Activated CD8-positive, alpha-beta T cell treated with anti-CD3 and anti-CD28 coated beads, Interleukin-2, amount 10 ng/mL, durations not matched to agents 7 days and 5 days (primary cell): Measurements from ENCODE around the gene ZBTB7B. TPM values are rescaled to one million over a fixed set of nuclear protein-coding genes. Genes with fewer than 3 reads are reported as not detected.

Experiments
- ATAC-seq: fragments of 150-1000 bp; cut with Tn5 transposase; one replicate; pipeline ENCODE4 v1.10.0; 2021; ENCODE audit warnings: moderate library complexity
- CTCF ChIA-PET: fragments of 350-600 bp; sonication (Branson Sonifier 250); formaldehyde crosslinking; loops from one replicate; lab custom pipeline; 2021; ENCODE audit warnings: antibody characterized with exemption; lab: Charles Lee
- POLR2A ChIA-PET: fragments of 350-600 bp; sonication (Branson Sonifier 250); formaldehyde crosslinking; loops from one replicate; lab custom pipeline; 2021; ENCODE audit warnings: antibody characterized with exemption; lab: Charles Lee
- DNase-seq: peaks from one replicate; pipeline ENCODE4 v3.0.0-alpha.2; 2020
- H3K27ac Mint-ChIP-seq: one replicate; pipeline ENCODE4 v1.8.0; 2021; ENCODE audit warnings: mild to moderate bottlenecking, mixed read lengths
- H3K27me3 Mint-ChIP-seq: one replicate; pipeline ENCODE4 v1.8.0; 2021; ENCODE audit warnings: low read depth, mixed read lengths
- H3K36me3 Mint-ChIP-seq: one replicate; pipeline ENCODE4 v1.8.0; 2021; ENCODE audit warnings: low read depth, mixed read lengths
- H3K4me1 Mint-ChIP-seq: one replicate; pipeline ENCODE4 v1.8.0; 2021; ENCODE audit warnings: low read depth, mixed read lengths
- H3K4me3 Mint-ChIP-seq: one replicate; pipeline ENCODE4 v1.8.0; 2021; ENCODE audit warnings: mild to moderate bottlenecking, mixed read lengths
- H3K9me3 Mint-ChIP-seq: one replicate; pipeline ENCODE4 v1.8.0; 2022; ENCODE audit warnings: mixed read lengths; ENCODE audit not compliant: insufficient read depth
- total RNA-seq, 2 experiments: library from RNA; stranded (reverse); gene quantifications; one replicate each; pipeline ENCODE4 v1.2.3, GENCODE V29; 2021

ZBTB7B gene
- 10 to 100 TPM; 35.5 to 42.5 TPM for total RNA-seq

DNA sequence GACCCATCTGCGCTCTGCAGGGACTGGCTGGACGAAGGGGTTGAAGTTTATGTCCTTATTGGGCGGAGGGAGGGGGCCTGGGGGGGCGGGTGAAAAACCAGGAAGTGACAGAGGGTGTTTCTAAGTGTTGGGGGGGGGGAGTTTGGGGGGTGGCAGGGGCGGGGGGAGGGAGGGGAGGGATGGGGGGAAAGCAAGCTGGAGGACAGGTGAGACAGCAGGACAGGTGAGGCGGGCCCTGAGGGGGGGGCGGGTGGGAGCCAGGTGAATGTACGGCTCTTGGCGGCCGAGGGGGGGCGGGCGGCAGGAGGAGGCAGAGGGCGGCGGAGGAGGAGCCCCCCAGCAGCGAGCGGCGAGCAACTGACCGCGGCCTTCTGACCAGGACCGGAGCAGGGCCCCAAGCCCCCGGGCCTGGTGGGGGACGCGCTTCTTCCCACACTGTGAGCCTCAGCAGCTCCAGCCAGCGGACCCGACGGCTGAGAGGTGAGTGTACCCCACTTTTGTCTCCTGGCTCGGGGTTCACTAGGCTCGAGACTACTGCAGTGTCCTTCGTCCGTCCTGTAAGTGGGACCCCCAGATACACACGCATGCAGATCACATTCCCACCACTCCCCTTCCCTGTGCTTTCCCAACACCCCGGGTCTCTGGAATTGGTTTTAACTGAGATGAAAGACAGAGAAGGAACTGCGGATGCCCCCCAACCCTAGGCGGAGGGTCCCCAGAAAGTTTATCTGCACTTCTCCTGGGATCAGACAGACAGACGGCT is at the start of gene ZBTB7B:
Gene ZBTB7B, plus strand, starts transcription at position 339 of the 763 bp plus-strand sequence. CDS start 11,859 bp downstream, outside the sequence.
- DNase-seq = no peak
- Mint-ChIP-seq H3K4me3 (peak within 1 kb of the TSS; percentile 93), H3K4me1 (peaks cover 62% of the 10 kb centered on the region), H3K27me3 (no peaks in the 10 kb centered on the region), H3K36me3 (peaks cover 7% of the 10 kb centered on the region), H3K27ac (peak within 1 kb of the TSS; percentile 97), H3K9me3 (no peaks in the 10 kb centered on the region)
- POLR2A ChIA-PET = interaction anchor here (0.6 to 2.1 kb wide), 3 partner anchors 20 to 72 kb away, joined by 3 to 8 read pairs (median 6); partner anchors contain the start of genes CKS1B and FLAD1
- CTCF ChIA-PET = interaction anchor here (4.2 to 7.9 kb wide), 3 partner anchors 15 to 59 kb away, joined by 18 to 139 read pairs (median 71); partner anchors contain the start of gene FLAD1
- ATAC-seq = peak; percentile 0

DNA sequence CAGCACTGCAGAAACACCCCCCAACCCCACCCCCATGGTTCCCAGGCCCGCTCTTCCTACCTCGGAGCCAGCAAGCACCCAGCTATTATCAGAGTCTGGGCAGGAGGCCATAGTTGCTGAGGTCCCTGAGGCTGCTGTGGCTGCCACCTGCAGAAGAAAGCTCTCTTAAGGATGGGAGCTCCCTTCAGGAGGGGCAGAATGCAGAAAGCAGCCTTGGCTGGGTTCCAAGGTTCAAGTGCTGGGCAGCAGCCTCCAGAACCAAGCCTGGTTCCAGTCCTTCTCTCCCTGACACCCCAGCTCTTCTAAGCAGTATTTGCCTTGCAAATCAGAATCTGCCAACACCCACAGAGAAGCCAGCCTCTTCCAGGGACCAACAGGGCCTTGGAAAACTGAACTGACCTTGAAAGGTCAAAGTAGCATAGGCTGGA is 49.0 kb upstream of the ZBTB7B start:
- ChIA-PET CTCF (interaction anchor here (1.3 to 6.1 kb wide), 7 partner anchors 46 to 162 kb away, joined by 4 to 51 read pairs (median 9); no protein-coding TSS in a partner anchor), POLR2A (interaction anchor here (0.9 to 6.2 kb wide), 5 partner anchors 16 to 100 kb away, joined by 3 to 77 read pairs (median 8); partner anchors contain the start of genes CKS1B, FLAD1 and PMVK)
- Mint-ChIP-seq H3K27me3 (no peaks in the 10 kb centered on the region), H3K4me3 (peak overlapping the region; percentile 16), H3K27ac (peak overlapping the region; percentile 96), H3K9me3 (no peaks in the 10 kb centered on the region), H3K36me3 (peaks cover 39% of the 10 kb centered on the region), H3K4me1 (peaks cover 77% of the 10 kb centered on the region)
- ATAC-seq (no peak), DNase-seq (no peak)

DNA sequence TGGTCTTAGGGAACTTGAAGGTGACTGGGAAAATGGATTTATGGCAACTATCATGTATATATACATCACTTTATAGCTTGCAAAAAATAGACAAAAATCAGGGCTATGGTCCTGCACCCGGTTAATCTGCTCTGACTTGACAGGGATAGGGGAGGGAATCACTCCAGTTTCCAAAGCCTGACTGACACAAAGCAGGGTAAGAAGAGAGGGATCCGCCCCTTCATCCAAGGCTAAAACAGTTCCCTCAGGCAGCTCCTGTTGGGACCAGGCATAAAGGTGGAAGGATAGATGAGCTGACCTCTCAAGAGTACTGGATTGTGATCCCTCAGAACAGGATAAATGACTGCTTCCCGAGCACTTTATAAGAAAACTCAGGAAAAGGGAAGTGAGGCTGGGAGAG is 48.1 kb upstream of the ZBTB7B start:
- Mint-ChIP-seq H3K27ac (peak overlapping the region; percentile 96), H3K4me3 (peak overlapping the region; percentile 91), H3K36me3 (peaks cover 34% of the 10 kb centered on the region), H3K4me1 (peaks cover 75% of the 10 kb centered on the region), H3K9me3 (no peaks in the 10 kb centered on the region), H3K27me3 (no peaks in the 10 kb centered on the region)
- ChIA-PET POLR2A (interaction anchor here (0.7 to 6.2 kb wide), 9 partner anchors 11 to 110 kb away, joined by 3 to 77 read pairs (median 11); partner anchors contain the start of genes CKS1B, FLAD1, PMVK and SHC1), CTCF (interaction anchor here (0.6 to 6.1 kb wide), 13 partner anchors 10 to 395 kb away, joined by 3 to 51 read pairs (median 5); partner anchors contain the start of genes ADAM15, CKS1B and SHC1)
- ATAC-seq (no peak), DNase-seq (no peak)

DNA sequence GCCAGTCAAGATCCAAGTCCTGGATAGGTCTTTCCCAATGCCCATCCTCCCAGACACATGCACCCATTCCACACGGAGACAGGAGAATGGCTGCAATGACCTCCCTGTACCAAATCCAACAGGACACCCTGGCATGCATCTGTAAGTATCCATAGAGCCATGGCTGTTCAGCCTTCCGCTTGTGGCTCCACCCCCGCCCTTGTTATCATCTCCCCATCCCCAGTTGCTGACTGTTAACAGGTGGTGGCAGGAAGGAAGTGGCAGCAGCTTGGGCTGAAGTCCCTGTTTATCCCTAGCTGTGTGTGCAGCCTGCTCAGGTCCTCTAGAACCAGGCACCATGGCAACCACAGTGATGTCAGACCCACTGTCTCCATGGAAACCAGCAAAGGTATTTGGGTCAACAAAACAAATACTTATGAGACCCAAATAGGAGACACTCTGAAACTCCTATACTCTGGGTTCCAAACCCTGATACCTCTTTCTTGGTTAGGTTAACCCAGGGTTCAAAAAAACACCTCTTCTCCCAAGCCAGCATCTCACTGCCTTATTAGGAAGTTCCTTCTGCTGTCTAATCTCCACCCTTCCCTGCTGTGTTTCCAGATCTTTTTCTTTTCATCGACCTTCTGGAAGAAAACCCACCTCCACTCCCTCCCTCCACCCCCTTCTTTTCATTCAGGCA is 47.4 kb upstream of the ZBTB7B start:
- peak; percentile 86 for ATAC-seq
- H3K4me1 Mint-ChIP-seq = peaks cover 79% of the 10 kb centered on the region
- POLR2A ChIA-PET = interaction anchor here (0.7 to 6.2 kb wide), 14 partner anchors 11 to 346 kb away, joined by 3 to 77 read pairs (median 6); partner anchors contain the start of genes ADAM15, CKS1B, FLAD1 and PMVK
- peak overlapping the region; percentile 91 for H3K4me3 Mint-ChIP-seq
- H3K27me3 Mint-ChIP-seq = no peaks in the 10 kb centered on the region
- H3K27ac Mint-ChIP-seq = peak overlapping the region; percentile 96
- DNase-seq = peak; percentile 96
- H3K36me3 Mint-ChIP-seq = peaks cover 37% of the 10 kb centered on the region
- CTCF ChIA-PET = interaction anchor here (0.6 to 6.1 kb wide), 23 partner anchors 9 to 396 kb away, joined by 3 to 51 read pairs (median 4); partner anchors contain the start of genes ADAM15, CKS1B, LENEP and SHC1
- no peaks in the 10 kb centered on the region for H3K9me3 Mint-ChIP-seq

DNA sequence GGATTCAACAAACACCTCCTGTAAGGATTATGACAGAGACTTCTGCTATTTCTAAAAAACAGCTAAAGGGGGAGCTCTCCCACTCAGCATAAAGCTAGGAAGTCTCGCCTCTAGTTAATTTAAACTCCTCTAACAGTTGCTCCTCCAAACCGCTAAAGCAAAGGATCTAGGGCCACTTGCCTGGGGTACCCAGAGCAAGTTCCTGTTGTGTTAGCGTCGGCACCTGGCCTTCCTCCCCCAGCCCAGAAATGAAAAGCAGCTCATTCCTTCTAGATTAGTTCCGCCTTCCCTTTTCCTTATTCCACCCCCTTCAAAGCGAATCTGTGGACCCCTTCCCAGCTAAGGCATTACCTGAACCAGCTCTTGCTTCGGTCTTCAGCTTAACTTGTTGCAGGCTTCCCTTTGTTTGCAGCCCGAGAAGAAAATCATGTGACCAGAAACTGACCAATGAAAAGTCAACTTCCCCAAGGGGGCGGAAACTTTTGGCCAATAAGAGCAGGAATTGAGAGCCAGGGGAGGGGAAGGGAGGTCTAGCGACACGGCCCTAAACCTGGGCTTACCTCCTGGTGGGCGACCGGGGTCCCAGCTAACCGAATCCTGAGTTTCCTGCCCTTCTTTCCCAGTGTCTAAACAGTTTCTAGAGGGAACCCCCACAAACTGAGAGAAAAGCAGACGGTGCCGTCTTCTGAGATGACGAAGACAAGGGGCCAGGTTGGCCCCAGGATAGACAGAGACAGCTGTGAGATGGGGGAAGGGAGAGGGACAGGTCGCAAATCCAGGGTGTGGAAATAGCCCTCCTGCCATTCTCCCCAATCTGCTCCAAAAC is 46.7 kb upstream of the ZBTB7B start, which contains the start of gene PBXIP1:
Gene PBXIP1, minus strand, starts transcription at position 382 of the 826 bp plus-strand sequence. CDS start 2,378 bp downstream, outside the sequence.
- POLR2A ChIA-PET = interaction anchor here (1.0 to 6.2 kb wide), 13 partner anchors 10 to 346 kb away, joined by 3 to 77 read pairs (median 6); partner anchors contain the start of genes ADAM15, CKS1B, FLAD1 and PMVK
- CTCF ChIA-PET = interaction anchor here (0.7 to 6.1 kb wide), 21 partner anchors 13 to 396 kb away, joined by 3 to 51 read pairs (median 5); partner anchors contain the start of genes ADAM15, CKS1B, LENEP and SHC1

DNA sequence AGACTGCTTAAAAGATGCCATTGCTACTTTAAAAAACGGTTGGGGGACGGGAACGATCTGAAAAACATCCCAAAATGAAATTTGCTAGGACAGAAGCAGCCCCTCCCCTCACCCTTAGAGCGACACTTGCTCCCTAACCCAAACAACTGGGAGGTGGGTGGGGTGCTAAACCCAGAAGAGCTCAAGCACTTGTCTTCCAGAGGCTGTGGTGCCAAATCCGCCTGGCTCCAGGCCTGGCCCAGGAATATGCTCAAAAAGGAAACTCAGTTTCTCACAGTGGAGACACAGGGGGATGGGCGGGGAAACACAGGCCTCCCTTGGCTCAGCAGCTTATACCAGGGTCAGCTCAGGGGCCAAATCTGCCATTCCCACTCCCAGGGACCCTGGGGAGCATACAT is 46.1 kb upstream of the ZBTB7B start:
- ChIA-PET POLR2A (interaction anchor here (1.1 to 6.2 kb wide), 8 partner anchors 9 to 211 kb away, joined by 3 to 77 read pairs (median 10); partner anchors contain the start of genes ADAM15, CKS1B, PMVK and SHC1), CTCF (interaction anchor here (1.1 to 6.1 kb wide), 8 partner anchors 19 to 196 kb away, joined by 3 to 51 read pairs (median 6); partner anchors contain the start of genes ADAM15, CKS1B and LENEP)
- H3K4me3 Mint-ChIP-seq = peak overlapping the region; percentile 91
- H3K4me1 Mint-ChIP-seq = peaks cover 75% of the 10 kb centered on the region
- peak overlapping the region; percentile 96 for H3K27ac Mint-ChIP-seq
- no peaks in the 10 kb centered on the region for H3K27me3 Mint-ChIP-seq
- peaks cover 38% of the 10 kb centered on the region for H3K36me3 Mint-ChIP-seq
- H3K9me3 Mint-ChIP-seq = no peaks in the 10 kb centered on the region
- no peak for DNase-seq
- no peak for ATAC-seq

More for the DNA sequence above, 46.7 kb upstream of the ZBTB7B start, which contains the start of gene PBXIP1:
- peaks cover 80% of the 10 kb centered on the region for H3K4me1 Mint-ChIP-seq
- DNase-seq (peak; percentile 91), ATAC-seq (peak; percentile 47)
- peak within 1 kb of the TSS; percentile 96 for H3K27ac Mint-ChIP-seq
- H3K4me3 Mint-ChIP-seq = peak within 1 kb of the TSS; percentile 91
- H3K9me3 Mint-ChIP-seq = no peaks in the 10 kb centered on the region
- H3K36me3 Mint-ChIP-seq = peaks cover 36% of the 10 kb centered on the region
- H3K27me3 Mint-ChIP-seq = no peaks in the 10 kb centered on the region

GRCh38 chr1:154957091-154957657 is 45.4 kb upstream of the ZBTB7B start:
- ATAC-seq (no peak), DNase-seq (no peak)
- POLR2A ChIA-PET = interaction anchor here (2.8 to 3.6 kb wide), 3 partner anchors 9 to 17 kb away, joined by 15 to 23 read pairs (median 23); partner anchors contain the start of genes CKS1B and SHC1
- H3K4me3 Mint-ChIP-seq = no peak overlapping the region
- CTCF ChIA-PET = interaction anchor here (6.1 kb wide), 1 partner anchor 43 kb away, joined by 51 read pairs; no protein-coding TSS in a partner anchor
- H3K27ac Mint-ChIP-seq = peak overlapping the region; percentile 96
- peaks cover 70% of the 10 kb centered on the region for H3K4me1 Mint-ChIP-seq
- H3K27me3 Mint-ChIP-seq = no peaks in the 10 kb centered on the region
- peaks cover 37% of the 10 kb centered on the region for H3K36me3 Mint-ChIP-seq
- H3K9me3 Mint-ChIP-seq = no peaks in the 10 kb centered on the region

DNA sequence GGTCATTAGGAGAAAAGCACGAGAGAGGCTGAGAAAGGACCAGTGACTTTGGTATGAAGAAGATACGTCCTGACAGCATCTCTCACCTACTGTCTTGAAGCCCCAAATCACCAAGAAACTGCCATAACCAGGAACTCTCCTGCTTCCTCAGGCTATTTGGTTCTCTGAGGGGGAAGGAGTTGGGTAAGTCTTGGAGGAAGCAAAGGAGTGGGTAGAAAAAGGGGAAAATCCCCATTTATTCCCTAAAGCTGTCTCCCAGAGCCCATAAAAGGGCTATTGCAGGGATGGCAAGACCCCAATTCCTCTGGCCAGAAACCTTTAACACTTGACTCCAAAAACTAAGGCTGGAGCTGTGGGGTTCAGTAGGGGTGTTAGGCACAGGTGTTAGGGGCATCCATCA is 44.6 kb upstream of the ZBTB7B start:
- DNase-seq (no peak), ATAC-seq (no peak)
- POLR2A ChIA-PET = interaction anchor here (0.7 to 4.9 kb wide), 2 partner anchors 16 to 102 kb away, joined by 3 to 31 read pairs; partner anchors contain the start of gene CKS1B
- peaks cover 70% of the 10 kb centered on the region for H3K4me1 Mint-ChIP-seq
- H3K4me3 Mint-ChIP-seq = no peak overlapping the region
- CTCF ChIA-PET = no interaction called here
- H3K27ac Mint-ChIP-seq = peak overlapping the region; percentile 24
- H3K36me3 Mint-ChIP-seq = peaks cover 36% of the 10 kb centered on the region
- H3K27me3 Mint-ChIP-seq = no peaks in the 10 kb centered on the region
- H3K9me3 Mint-ChIP-seq = no peaks in the 10 kb centered on the region

DNA sequence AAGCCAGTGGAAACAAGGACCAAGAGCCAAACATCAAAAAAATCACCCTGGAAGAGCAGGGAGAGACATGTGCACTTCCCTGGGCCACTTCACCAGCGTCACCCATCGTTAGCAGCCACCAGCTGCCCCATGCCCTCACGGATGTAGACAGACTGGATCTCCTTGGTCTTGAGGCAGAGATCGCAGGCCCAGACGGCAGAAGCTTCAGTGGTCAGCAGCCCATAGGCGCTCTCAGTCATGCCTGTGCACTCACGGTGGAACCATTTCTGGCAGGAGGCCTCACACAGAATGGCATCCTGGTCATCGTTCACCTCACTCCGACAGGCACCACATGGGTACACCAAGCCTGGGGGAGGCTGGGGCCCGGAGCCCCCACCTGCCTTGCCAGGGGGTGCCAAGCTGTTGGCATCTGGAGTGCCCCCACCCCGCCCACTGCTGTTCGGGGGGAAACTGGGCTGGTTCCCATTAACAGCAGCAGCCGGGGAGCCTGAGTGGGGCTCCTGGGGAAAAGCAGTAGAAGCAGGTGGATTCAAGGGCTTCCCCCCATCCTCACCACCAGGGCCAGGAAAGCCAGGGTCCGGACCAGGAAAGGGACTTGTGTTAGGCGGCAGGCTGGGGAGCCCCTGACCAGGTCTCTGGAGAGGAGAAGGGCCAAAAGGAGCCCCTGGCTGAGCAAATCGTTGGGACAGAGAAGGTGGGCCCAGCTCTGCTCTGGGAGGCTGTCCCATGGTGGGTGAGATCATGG is 43.7 kb upstream of the ZBTB7B start:
- Mint-ChIP-seq H3K4me1 (peaks cover 69% of the 10 kb centered on the region), H3K9me3 (no peaks in the 10 kb centered on the region), H3K27me3 (no peaks in the 10 kb centered on the region), H3K36me3 (peaks cover 40% of the 10 kb centered on the region), H3K27ac (peak overlapping the region; percentile 12), H3K4me3 (no peak overlapping the region)
- ATAC-seq (no peak), DNase-seq (no peak)
- POLR2A ChIA-PET = interaction anchor here (0.7 to 4.9 kb wide), 2 partner anchors 15 to 101 kb away, joined by 3 to 31 read pairs; partner anchors contain the start of gene CKS1B
- CTCF ChIA-PET = interaction anchor here (0.6 kb wide), 1 partner anchor 214 kb away, joined by 4 read pairs; the partner anchor contains the start of gene KRTCAP2
